HG03108 (cell line): Measurements from ENCODE around the gene TUFM.
"Not testable (repeated sequence)": the region's sequence is repeated elsewhere in the genome, so short reads cannot be mapped to it uniquely, and the experiment has no call there.

Experiments
- ATAC-seq: cut with Tn5 transposase; IDR thresholded peaks from one replicate; pipeline ENCODE4 v1.9.1; 2021; ENCODE audit warnings: moderate library complexity; ENCODE audit not compliant: unreplicated experiment

Gene TUFM

DNA sequence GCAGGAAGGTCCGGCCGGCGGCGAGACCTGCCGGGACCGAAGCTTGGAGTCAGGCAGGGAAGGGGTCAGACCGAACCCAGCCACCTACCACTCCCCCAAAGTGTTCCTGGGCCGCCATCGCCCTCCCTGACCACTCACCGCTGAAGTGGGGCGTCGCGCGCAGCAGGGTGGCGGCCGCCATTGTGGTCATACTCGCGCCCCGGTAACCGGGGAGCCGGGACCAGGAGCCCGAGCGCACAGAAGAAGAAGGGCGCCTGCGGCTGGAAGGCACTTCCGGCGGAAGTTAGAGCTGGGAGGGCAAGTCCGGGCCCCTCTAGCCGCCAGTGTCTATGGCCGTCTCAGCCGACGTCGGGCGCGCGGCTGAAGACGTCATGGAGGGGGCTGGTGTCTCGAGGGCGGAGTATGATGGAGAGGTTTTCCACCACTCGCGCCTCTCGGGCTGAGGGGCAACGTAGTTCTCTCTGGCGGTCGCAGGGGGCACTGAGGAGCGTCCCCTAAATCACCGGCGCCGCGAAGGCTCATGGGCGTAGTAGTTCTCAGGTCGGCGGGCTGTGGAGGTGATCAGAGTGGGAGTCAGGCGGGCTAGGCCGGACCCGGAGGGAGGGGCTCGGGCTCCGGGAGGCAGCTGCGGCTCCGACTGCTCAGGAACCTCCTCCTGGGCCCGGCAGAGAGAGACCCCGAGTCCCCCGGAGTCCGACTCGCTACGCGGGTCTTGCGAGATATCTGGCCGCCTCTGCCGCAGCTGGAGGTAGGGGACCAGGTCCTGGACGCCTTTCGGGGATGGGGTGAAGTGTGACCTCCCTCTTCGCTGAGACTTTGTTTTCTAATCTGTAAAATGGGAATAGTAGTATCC lies at the start of gene TUFM:
Gene TUFM, minus strand, starts transcription at position 269 of the 853 bp plus-strand sequence. Its CDS starts 79 bp downstream, at position 190.
- ATAC-seq = peak; percentile 89

DNA sequence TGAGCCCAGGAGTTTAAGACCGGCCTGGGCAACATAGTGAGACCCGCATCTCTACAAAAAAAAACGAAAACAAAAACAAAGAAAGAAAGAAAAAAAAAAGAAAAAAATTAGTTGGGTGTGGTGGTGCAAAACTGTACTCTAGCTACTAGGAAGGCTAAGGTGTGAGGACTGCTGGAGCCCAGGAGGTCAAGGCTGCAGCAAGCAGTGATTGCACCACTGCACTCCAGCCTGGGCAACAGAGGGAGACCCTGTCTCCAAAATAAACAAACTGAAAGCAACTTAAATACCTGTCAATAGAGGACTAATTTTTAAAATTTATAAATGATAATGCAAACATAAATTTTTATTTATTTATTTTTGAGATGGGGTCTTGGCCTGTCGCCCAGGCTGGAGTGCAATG lies 49.5 kb upstream of the TUFM start:
- ATAC-seq = no peak

GRCh38 chr16:28893291-28893690 lies 47.1 kb upstream of the TUFM start:
- no peak for ATAC-seq

- no peak for ATAC-seq
These were observed 46.1 kb upstream of the TUFM start for GRCh38 chr16:28891964-28892890.

- not testable (repeated sequence) for ATAC-seq
These were observed 44.2 kb upstream of the TUFM start for GRCh38 chr16:28890355-28890754.

- no peak for ATAC-seq
These were observed 40.8 kb upstream of the TUFM start for GRCh38 chr16:28886945-28887344.

- ATAC-seq = no peak
These were observed 37.9 kb upstream of the TUFM start for GRCh38 chr16:28884045-28884444.

- ATAC-seq = no peak
These were observed 37.3 kb upstream of the TUFM start for GRCh38 chr16:28883221-28883996.

DNA sequence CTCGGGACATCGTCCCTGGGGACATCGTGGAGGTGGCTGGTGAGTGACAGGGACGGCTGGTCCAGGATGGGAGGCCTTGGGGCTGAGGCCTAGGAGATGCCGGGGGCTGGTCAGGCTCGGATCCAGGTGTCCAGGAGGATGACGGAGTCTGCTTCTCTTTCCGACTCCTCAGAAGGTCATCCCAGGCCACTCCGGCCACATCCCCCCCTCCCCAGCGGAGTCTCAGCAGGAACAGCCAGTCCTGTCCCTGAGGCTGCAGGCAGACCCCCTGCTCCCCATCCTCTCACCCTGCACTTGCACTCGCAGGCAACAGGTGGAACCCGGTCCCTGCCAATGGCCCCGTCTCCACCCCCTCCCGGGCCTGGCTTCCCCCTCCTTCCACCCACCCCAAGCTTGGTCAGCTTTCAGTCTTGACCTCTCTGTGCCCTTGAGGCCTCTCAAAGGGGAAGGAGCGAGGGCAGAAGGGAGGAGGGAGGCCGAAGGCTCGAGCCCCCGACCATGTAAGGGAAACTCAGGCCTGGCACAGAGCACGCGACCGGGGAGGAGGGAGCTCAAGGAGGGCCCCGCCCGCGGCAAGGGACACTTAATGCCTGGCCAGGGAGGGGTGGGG lies 36.5 kb upstream of the TUFM start:
- no peak for ATAC-seq

- ATAC-seq = not testable (repeated sequence)
These were observed 35.4 kb upstream of the TUFM start for GRCh38 chr16:28881565-28881964.

DNA sequence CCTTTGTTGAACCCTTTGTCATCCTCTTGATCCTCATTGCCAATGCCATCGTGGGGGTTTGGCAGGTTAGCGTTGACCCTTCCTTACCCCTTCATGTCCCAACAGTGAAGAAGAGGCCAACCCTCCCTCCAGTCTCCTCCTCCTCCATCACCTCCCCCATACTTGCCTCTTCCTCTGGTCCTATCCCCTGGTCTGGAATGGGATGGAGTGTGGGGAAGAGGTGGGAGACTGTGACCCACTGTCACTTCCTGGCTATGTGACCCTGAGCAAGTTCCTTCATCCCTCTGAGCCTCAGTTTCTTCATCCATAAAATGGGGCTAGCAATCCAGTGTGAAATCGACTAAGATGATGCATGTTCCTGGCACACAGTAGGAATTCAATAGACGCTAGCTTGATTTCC lies 34.8 kb upstream of the TUFM start:
- no peak for ATAC-seq

DNA sequence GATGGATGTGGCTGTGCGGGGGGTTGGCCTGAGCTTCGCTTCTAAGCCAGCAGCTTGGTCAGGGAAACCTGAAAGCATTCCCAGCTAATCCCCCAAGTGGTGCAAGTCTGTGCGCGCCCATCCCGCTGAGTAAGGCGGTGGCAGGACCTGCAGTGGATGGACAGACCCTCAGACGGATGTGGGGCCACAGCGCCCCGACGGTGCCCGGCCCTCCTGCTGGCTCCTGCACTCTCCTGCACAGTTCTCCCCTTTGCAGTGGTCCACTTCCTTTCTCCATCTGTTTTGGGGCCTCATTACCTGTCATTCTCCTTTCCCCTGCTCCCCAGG lies 34.4 kb upstream of the TUFM start:
- ATAC-seq = no peak

GRCh38 chr16:28879841-28880588 lies 33.9 kb upstream of the TUFM start:
- peak; percentile 87 for ATAC-seq

DNA sequence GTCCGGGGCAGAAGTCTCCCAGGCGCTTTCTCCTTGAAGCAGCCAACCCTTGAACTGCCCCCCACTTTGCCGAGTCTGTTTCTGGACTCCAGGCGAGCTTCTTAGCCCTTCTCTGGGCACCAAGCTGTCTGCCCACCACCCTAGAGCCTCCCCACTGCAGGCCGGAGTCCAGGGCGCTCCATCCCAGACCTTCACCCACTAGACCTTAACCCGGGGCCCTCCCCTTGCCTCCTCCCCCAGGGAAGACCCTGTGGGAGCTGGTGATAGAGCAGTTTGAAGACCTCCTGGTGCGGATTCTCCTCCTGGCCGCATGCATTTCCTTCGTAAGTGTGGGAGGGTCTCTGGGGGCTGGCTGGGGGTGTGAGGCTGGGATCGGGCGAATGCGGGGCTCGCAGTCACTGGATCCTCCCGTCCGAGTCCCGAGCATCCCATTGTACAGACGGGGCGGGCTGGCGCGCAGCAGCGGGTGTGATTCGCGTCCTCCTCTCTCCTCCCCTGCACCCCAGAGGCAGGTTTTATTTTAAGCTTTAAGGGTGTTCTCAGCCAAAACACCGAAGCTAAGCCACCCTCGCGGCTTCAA lies 33.2 kb upstream of the TUFM start:
- ATAC-seq = no peak

DNA sequence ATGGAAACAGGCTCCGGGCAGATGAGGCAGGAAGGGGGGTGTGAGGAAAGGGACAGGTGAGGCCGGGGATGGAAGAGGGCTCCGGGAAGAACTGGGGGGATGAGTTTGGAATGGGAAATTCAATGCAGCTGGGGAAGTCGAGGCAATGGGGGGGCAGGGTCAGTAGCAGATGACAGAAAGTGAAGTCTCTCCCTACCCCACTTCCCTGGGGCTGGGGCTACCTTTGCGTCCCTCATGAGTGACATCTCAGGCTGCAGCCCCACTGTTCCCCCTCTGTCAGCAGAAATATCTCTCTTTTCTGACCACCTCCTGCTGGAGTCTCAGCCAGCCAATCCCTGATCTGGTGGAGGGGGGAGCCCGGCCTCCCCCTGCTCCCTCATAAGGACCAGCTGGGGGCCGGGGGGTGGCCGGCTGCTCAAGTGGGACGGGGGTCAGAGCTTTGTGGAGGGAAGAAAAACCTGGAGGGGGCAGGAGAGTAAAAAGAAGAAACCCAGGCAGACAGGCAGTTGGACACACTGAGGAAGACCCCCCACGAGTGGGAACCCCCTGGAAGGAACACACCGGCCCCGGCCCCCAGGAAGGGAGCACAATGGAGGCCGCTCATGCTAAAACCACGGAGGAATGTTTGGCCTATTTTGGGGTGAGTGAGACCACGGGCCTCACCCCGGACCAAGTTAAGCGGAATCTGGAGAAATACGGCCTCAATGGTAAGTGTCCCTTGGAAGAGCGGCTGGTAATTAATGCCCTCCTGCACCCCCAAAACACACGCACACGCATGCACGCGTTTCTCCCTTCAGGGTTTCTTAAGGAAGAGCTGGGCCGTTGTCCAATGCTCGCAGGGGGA lies 32.2 kb upstream of the TUFM start, which contains the start of gene ATP2A1:
Gene ATP2A1, plus strand, starts transcription at position 406 of the 844 bp plus-strand sequence. Its CDS starts 184 bp downstream, at position 590.
- no peak for ATAC-seq

DNA sequence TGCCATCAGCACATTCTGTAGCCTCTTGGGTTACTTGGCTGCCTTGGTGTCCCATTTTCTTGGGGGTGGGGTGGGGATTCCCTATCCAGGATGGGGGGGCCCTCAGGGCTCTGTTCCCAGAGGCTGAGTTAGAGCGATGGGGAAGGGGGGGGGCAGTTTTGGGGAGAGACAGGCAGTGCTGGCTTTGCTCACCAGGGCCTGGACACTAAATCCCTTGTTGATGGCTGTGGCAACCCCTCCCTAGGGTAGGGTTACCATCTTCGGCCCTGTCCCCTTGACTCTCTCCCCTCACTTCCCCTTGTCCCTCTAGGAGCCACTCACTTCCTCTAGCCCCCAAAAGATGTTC lies 31.5 kb upstream of the TUFM start:
- ATAC-seq = no peak

GRCh38 chr16:28876973-28877654 lies 31.0 kb upstream of the TUFM start:
- ATAC-seq = no peak

DNA sequence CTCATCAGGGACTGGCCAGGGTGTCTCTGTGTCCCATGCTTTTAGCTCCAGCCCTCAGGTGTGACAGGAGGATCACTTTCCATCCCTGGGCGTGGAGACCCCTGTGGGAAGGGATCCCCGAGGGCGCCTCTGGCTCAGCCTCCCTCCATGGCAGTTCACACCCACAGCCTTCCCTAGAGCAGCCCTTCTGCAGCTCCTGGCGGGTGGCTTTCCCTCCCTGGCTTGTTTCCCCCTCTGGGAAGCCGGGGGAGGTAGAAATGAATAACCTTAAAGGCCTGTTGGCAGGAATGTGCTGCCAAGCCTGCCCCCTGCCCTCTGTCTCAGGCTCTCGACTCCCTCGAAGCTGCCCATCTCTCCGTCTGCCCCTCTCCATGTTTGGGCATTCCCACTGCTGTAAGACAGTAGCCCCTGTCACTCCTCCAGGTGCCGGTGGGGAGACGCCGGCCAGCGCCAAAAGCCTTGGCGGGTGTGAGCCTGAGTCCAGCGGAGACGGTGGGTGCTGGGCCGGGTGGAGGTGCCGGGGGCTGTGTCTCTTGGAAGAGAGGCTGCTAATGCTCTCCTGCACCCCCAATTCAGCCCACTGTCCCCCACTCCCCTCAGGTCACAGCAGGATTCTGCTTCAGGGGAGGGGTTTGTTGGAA lies 30.0 kb upstream of the TUFM start:
- ATAC-seq = no peak
